Activated CD4-positive, alpha-beta T cell treated with anti-CD3 and anti-CD28 coated beads, Interleukin-2, amount 50 U/mL, for 16 hours (primary cell): Measurements from ENCODE around the gene KCTD19.

ENCODE experiments used
- DNase-seq: peaks from one replicate; pipeline ENCODE4 v3.0.0-alpha.2; 2020

Gene KCTD19

GRCh38 chr16:67241008-67241900 is 85.3 kb downstream of the KCTD19 start:
- no peak for DNase-seq

- DNase-seq, result no peak
These were observed 86.0 kb downstream of the KCTD19 start for GRCh38 chr16:67240506-67240905.
